SK-N-MC (cell line): ENCODE results near the gene VPS25.

Source experiments
- EZH2 ChIP-seq: fragments of 200-600 bp; sonication (generic); IDR thresholded peaks from one replicate; pipeline ENCODE4 v1.6.1; 2017; ENCODE audit warnings: antibody characterized with exemption
- FOXP2 ChIP-seq: optimal IDR thresholded peaks from 2 replicates; pipeline ENCODE3; 2011; ENCODE audit warnings: mild to moderate bottlenecking, moderate library complexity; ENCODE audit not compliant: insufficient read depth; ENCODE audit errors: extremely low read length, control extremely low read depth
- POLR2AphosphoS5 ChIP-seq: IDR thresholded peaks from 2 replicates; pipeline ENCODE4 v1.6.1; 2012; ENCODE audit warnings: mild to moderate bottlenecking, low read depth, low read length, borderline replicate concordance

DNA sequence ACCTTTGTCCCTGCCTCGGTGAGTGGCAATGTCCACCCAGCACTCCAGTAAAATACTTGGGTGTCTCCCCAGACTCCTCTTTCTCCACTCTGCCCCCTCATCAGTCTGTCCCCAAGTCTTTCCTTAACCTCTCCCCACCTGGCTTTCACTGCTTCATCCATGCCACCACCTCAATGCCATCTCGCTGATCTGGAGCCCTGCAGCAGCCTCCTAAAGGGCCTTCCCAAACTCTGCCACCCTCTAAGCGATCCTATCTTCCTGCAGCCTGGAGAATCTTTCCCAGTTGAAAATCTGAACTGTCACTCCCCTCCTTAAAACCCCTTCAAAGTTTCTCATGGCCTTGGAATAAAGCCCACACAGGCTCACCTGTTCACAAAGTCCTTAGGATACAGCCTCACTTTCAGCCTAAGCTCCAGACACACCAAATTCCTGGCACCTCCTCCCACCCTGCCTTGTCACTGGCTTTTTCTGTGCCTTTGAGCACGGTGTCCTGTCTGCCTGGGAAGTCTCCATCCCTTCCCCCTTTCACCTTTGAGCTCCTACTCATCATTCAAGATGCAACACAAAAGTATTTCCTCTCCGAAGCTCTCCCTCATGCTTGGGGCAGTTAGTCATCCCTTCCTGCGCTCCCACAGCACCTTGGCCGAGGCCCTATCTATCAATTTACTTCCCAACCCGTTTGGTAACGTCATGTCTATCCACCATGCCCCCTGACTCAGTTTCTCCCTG lies 10.0 kb downstream of the VPS25 start:
- TF ChIP-seq POLR2AphosphoS5, result no peak
- TF ChIP-seq EZH2, result no peak
- TF ChIP-seq FOXP2, result no peak
